Neural cell (in vitro differentiated cells): ENCODE results near the gene DOCK10. TPM values are rescaled to one million over a fixed set of nuclear protein-coding genes. Genes with fewer than 3 reads are reported as not detected.

Source experiments
- H2AFZ ChIP-seq: fragments of 200-600, 300-800 bp; sonication (generic), shearing (Covaris generic); 2 replicates; pipeline ENCODE4 v1.6.0; 2014; ENCODE audit warnings: low read depth, mild to moderate bottlenecking, antibody characterized with exemption, low read length, moderate library complexity
- H3F3A ChIP-seq: fragments of 200-600 bp; shearing (Covaris generic); 2 replicates; pipeline ENCODE4 v1.6.1; 2016; ENCODE audit warnings: mild to moderate bottlenecking, moderate library complexity, mixed read lengths, antibody characterized with exemption, low read length; ENCODE audit not compliant: insufficient read depth, poor library complexity, severe bottlenecking
- H3K27ac ChIP-seq: fragments of 200-600, 300-800 bp; sonication (generic), shearing (Covaris generic); 2 replicates; pipeline ENCODE4 v1.5.1; 2014; ENCODE audit warnings: mild to moderate bottlenecking, low read length, moderate library complexity
- H3K27me3 ChIP-seq: fragments of 300-800, 200-600 bp; sonication (generic), shearing (Covaris generic); 2 replicates; pipeline ENCODE4 v1.6.0; 2014; ENCODE audit warnings: mild to moderate bottlenecking, low read depth, low read length, moderate library complexity; ENCODE audit not compliant: insufficient read depth
- H3K36me3 ChIP-seq: fragments of 300-800, 200-600 bp; sonication (generic), shearing (Covaris generic); 2 replicates; pipeline ENCODE4 v1.5.1; 2014; ENCODE audit warnings: mild to moderate bottlenecking, antibody characterized with exemption, low read length, moderate library complexity; ENCODE audit not compliant: insufficient read depth
- H3K4me2 ChIP-seq: fragments of 300-800, 200-600 bp; sonication (generic), shearing (Covaris generic); 2 replicates; pipeline ENCODE4 v1.6.0; 2014; ENCODE audit warnings: mild to moderate bottlenecking, low read length
- H3K4me3 ChIP-seq: fragments of 300-800, 200-600 bp; sonication (generic), shearing (Covaris generic); 2 replicates; pipeline ENCODE4 v1.5.1; 2014; ENCODE audit warnings: mild to moderate bottlenecking, low read length, moderate library complexity
- H3K79me2 ChIP-seq: fragments of 200-600 bp; shearing (Covaris generic); replicated peaks from 2 replicates; pipeline ENCODE4 v1.6.0; 2014; ENCODE audit warnings: mild to moderate bottlenecking, low read length, moderate library complexity; ENCODE audit not compliant: insufficient read depth
- H3K9ac ChIP-seq: fragments of 300-800, 200-600 bp; sonication (generic), shearing (Covaris generic); 2 replicates; pipeline ENCODE4 v1.6.1; 2016; ENCODE audit warnings: mild to moderate bottlenecking, low read length, mixed read lengths
- H3K9me2 ChIP-seq: fragments of 200-600 bp; shearing (Covaris generic); 2 replicates; pipeline ENCODE4 v1.6.1; 2016; ENCODE audit warnings: mild to moderate bottlenecking, low read length, mixed read lengths; ENCODE audit not compliant: insufficient read depth
- H3K9me3 ChIP-seq: fragments of 200-600, 300-800 bp; sonication (generic), shearing (Covaris generic); 2 replicates; pipeline ENCODE4 v1.6.1; 2016; ENCODE audit warnings: mild to moderate bottlenecking, mixed run types, low read length, moderate library complexity, mixed read lengths
- H4K20me1 ChIP-seq: fragments of 200-600 bp; shearing (Covaris generic); 2 replicates; pipeline ENCODE4 v1.6.1; 2016; ENCODE audit warnings: mild to moderate bottlenecking, mixed run types; ENCODE audit not compliant: insufficient read depth
- CTCF ChIP-seq: fragments of 450-650 bp; IDR thresholded peaks from 2 replicates; pipeline ENCODE4 v1.5.1; 2014; ENCODE audit warnings: antibody characterized with exemption, mild to moderate bottlenecking, moderate library complexity; ENCODE audit not compliant: poor library complexity, severe bottlenecking
- EP300 ChIP-seq: fragments of 450-650 bp; conservative IDR thresholded peaks from 2 replicates; pipeline ENCODE4 v1.6.1; 2014; ENCODE audit warnings: antibody characterized with exemption, mild to moderate bottlenecking, moderate library complexity; ENCODE audit not compliant: poor library complexity, severe bottlenecking
- EZH2 ChIP-seq: fragments of 200-600, 300-800 bp; shearing (Covaris generic), sonication (generic); IDR thresholded peaks from 2 replicates; pipeline ENCODE4 v1.6.1; 2014; ENCODE audit warnings: antibody characterized with exemption, low read length, borderline replicate concordance, mild to moderate bottlenecking; ENCODE audit not compliant: insufficient read depth, poor library complexity, severe bottlenecking
- MXI1 ChIP-seq: fragments of 450-650 bp; conservative IDR thresholded peaks from 2 replicates; pipeline ENCODE4 v1.6.1; 2014; ENCODE audit warnings: antibody characterized with exemption, mild to moderate bottlenecking; ENCODE audit not compliant: poor library complexity, severe bottlenecking
- POLR2AphosphoS5 ChIP-seq: IDR thresholded peaks from 2 replicates; pipeline ENCODE4 v1.6.1; 2012
- RAD21 ChIP-seq: fragments of 450-650 bp; conservative IDR thresholded peaks from 2 replicates; pipeline ENCODE4 v1.6.1; 2014; ENCODE audit warnings: antibody characterized with exemption, mild to moderate bottlenecking, moderate library complexity
- REST ChIP-seq: IDR thresholded peaks from 2 replicates; pipeline ENCODE4 v1.6.1; 2012; ENCODE audit warnings: borderline replicate concordance
- SMC3 ChIP-seq: fragments of 450-650 bp; conservative IDR thresholded peaks from 2 replicates; pipeline ENCODE4 v1.6.1; 2014; ENCODE audit warnings: antibody characterized with exemption, mild to moderate bottlenecking, moderate library complexity; ENCODE audit not compliant: poor library complexity
- TAF1 ChIP-seq: IDR thresholded peaks from 2 replicates; pipeline ENCODE4 v1.6.1; 2012; ENCODE audit warnings: low read depth
- polyA plus RNA-seq: library from polyadenylated mRNA; depleted of rRNA; stranded (reverse); fragments of >200 nt; gene quantifications from 2 replicates; pipeline ENCODE4 v1.2.3, GENCODE V29; 2014

DOCK10 gene
- polyA plus RNA-seq, 1 donor from 2014 or later, result 0.37 TPM

GRCh38 chr2:224774735-224775134 is 267.5 kb downstream of the DOCK10 start:
- Histone ChIP-seq H3K36me3 (no peaks in the 10 kb centered on the region), H3K9ac (no peak overlapping the region), H3K79me2 (no peaks in the 10 kb centered on the region), H3K4me3 (no peak overlapping the region), H3K27me3 (no peaks in the 10 kb centered on the region), H2AFZ (no peak overlapping the region), H3K4me2 (no peak overlapping the region), H3K9me3 (no peaks in the 10 kb centered on the region), H4K20me1 (no peaks in the 10 kb centered on the region), H3K9me2 (no peaks in the 10 kb centered on the region), H3K27ac (no peak overlapping the region), H3F3A (no peaks in the 10 kb centered on the region)
- TF ChIP-seq TAF1 (no peak), EP300 (no peak), EZH2 (no peak), CTCF (no peak), RAD21 (no peak), SMC3 (no peak), POLR2AphosphoS5 (no peak), REST (no peak), MXI1 (no peak)

- H3K36me3 ChIP-seq, result no peaks in the 10 kb centered on the region
- H4K20me1 ChIP-seq, result no peaks in the 10 kb centered on the region
- TF ChIP-seq TAF1 (no peak), REST (no peak), RAD21 (no peak)
- no peak overlapping the region for H3K4me2 ChIP-seq
- no peaks in the 10 kb centered on the region for H3K9me3 ChIP-seq
- no peak overlapping the region for H3K9ac ChIP-seq
- no peaks in the 10 kb centered on the region for H3K27me3 ChIP-seq
- no peak overlapping the region for H3K4me3 ChIP-seq
- H3K79me2 ChIP-seq, result no peaks in the 10 kb centered on the region
- H3K27ac ChIP-seq, result no peak overlapping the region
- no peak overlapping the region for H2AFZ ChIP-seq
- no peaks in the 10 kb centered on the region for H3K9me2 ChIP-seq
- no peaks in the 10 kb centered on the region for H3F3A ChIP-seq
These were observed 269.8 kb downstream of the DOCK10 start for GRCh38 chr2:224772494-224772893.
